ENCODE measurements around the gene SYT7.
"Not testable (repeated sequence)": the region's sequence is repeated elsewhere in the genome, so short reads cannot be mapped to it uniquely, and the experiment has no call there.

SYT7 gene

DNA sequence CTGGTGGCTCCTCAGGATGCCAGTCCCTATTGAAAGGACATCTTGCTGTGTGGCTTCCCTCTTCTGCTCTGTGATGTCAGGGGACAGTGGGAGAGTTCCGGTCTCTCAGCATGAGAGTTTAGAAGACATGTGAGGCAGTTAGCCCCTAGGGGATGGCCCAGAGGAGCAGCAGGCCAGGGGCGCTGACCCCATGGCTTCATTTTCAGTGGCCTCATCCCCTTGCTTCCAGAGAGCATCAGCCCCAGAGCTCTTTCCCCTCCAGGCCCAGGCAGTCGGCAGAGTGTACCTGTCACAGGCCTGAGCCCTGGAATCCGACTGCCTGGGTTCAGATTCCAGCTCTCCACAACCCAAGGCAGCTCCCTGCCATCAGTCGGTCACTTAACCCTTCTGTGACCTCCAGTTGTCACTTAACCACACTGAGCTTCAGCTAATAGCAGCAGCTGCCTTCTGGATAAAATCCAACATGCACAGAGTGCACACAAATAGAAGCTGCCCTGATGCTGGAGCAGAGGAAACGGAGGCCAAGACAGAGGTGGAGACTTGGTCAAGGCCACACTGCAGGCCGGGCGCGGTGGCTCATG, 86.4 kb downstream of the SYT7 start:
- no peak for DNase-seq

DNA sequence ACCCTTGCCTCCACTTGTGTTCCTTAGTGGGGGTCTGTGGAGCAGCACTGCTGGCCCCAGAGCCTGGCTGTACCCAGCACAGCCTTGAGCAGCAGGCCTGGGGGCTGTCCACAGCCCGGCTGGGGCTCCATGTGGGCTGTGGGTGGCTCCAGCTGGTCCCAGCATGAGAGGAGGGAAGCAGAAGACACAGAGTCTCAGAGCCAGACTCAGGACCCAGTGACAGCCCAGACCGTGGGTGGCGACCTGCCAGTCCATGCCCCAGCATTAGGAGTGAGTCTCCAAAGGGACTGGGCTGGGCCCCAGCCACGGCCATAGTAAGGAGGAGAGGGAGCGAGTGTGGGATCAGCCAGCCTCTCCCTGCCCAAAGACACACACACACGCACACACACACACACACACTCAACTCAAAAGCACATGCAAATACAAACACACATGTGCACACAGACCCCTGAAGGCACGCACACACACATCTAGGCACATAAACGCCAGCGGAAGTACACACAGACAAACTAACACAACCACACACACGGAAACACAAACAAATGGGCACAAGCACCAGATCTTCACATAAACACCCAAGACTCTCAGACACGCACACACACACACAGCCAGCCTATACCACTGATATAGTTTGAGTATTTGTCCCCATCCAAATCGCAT, 89.0 kb downstream of the SYT7 start:
- no peak for DNase-seq

DNA sequence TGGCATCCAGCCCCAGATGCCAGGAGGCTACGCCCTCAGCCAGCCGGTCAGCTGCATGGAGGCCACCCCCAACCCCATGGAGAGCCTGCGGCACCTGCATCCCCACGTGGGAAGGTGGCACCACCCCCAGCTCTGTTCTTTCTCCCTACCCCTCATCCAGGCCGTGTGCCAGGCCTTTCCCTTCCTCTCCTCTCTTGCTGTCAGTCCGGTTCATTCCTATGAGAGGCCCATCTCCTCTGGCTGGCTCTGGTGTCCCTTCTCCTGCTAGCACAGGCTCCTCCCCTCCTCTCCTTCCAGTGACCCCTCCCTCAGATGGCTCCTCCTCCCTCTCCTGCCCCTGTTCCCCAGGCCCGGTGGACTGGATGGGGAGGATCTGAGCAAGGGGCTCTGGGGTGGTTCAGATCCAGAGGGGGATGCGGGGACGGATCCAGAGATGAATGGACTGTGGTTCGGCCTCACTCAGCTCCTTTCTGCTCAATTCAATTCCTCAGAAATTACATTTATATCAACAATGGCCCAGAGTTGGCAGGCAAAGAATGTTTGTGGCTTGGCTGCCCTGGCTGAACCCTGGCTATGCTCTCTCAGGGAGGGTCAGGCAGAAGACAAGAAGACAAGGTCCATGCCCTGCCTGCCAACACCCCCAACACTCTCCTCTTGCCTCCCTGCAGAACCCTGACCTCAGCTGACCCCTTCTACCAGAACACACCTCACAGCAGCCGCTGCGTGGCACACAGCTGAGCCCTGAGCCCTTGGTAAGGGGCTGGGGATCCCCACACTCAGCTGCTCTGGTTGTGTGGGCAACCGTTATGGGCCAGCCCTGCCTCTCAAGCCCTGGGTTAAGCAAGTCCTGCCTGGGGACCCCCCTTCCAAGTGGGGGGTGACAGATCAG, 90.8 kb downstream of the SYT7 start:
- no peak for DNase-seq

DNA sequence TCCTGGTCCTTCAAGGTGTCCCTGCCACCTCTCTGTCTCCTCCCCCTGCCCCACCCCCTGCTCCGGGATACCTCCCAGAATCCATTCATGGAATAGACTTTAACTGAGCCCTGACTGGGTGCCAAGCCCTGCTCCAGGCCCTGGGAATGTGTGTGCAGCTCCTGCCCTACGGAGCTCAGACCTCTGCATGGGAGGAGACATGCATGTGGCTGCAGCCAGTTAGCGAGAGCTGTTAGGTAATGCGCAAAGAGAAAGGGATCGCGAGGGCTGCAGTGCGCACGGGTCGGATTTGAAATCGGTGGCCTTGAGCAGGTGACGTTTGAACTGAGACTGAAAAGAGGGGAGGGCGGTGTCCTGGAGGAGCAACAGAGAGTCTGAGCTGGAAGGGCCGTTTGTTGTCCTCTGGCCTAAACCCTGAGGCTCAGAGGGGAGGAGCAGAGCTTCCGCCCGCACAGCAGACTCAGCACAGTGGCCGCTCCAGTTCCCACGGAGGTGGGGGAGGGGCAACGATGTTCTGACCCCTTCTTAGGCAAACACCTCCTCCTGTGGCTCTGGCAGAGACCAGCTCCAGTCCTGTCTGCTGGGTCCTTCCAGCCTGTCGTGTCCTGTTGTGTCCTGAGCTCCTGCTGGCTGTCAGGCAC, 92.1 kb downstream of the SYT7 start:
- no peak for DNase-seq

DNA sequence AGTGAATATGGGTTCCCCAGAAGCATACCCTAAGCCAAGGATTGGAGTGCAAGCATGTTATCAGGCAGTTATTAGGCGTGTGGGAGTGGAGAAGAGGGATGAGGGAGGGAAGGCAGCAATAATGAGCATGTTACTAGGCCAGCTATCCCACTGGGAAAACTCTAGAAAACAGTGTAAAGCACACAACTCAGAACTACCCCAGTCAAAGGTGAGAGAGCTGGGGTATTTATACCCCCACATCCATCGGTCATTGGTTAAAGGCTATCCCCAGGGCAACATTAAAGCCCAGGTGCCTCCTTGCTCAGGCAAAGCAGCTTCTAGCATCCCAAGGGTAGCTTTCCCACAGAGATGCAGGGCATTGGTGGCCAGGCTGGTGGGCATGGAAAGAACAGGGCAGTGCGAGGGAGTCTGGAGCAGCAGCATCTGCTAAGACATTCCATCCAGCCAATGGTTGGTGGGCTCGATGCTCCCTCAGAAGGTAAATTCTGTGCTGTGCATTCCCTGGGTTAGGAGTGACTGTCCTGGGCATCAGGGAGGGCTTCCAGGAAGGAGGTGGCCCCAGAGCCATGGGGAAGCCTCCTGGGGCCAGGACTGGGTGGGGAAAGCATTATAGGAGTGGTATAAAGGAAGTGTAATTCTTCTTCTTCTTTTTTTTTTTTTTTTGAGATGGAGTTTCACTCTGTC, 93.4 kb downstream of the SYT7 start:
- no peak for DNase-seq

DNA sequence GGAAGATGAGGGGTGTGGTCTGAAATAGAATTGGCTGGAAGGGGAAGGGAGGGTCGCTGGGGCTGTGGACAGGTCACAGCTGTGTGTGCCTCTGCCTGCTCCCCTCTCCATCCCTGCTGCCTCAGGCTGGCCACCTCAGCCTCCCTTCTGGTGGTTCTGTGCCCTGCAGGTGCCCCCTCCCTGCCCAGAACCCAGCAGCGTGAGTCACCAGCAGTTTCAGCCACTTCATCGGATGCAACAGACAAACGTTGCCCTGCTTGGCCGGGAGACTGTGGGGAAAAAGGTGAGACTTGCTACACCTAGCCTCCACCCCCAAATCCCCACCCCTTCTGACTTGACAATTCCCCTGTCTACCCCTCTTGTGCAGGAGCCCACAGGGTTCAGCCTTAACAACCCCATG, 94.1 kb downstream of the SYT7 start:
- DNase-seq = no peak

DNA sequence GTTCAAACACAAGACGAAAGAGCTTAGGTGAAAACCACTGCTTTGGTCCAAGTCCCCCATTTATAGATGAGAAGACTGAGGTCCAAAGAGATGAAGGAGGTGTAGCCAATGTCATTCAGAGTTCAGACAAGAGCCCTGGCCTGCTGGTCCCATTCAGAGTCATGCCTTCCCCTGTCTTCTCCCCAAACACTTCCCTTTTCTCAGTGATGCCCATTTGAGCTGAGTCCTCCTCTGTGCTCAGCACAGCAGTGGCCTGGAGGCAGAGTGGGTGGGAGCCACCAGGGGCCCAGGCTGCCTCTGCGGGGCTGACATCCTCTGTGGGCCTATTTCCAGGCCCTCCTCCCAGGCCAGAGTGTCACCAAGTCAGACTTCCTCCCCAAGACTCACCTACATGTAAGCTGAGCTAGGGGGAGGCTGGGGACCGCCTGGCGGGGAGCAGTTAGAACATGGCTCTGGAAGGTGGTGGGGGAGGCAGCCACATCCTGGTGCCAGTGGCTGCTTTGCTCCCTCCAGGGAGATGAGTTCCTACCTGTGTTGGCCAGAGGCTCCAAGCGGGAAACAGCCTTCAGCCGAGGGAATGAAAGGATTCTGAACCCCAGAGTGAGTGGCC, 94.8 kb downstream of the SYT7 start:
- no peak for DNase-seq

DNA sequence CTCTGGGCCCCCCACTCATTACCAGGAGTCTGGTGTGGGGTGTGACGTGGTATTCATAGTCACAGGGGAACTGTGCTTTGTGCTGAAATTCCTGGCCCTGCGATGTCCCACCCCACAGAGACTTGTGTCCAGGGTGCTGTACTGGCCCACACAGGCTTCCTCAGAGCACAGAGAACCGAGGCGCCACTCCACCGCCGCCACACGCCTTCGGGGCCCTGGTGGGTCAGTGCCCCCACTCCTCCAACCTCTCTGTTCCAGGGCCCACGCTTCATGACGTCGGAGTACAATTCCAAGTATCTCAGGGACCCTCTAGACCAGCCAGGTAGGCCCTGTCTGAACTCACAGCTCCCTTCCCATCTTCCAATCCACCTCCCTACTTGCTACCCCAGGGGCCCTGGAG, 95.8 kb downstream of the SYT7 start:
- no peak for DNase-seq

DNA sequence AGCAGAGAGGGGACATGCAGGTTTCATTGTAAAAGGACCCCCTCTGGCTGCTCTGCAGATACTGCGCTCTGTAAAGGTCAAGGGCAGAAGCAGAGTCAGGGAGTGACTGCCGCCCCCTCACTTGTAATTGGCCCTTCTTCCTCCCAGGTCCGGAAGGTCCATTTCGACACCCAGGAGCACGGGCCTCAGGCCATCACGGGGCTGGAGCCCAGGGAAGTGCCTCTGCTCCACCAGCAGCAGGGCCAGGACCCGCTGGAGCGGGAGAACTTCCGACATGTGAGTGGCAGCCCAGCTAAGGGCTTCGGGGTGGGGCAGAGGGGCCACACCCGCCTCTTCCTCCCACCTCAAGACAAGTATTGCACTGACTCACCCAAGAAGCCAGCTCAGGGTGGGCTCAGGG, 96.3 kb downstream of the SYT7 start:
- DNase-seq = no peak

DNA sequence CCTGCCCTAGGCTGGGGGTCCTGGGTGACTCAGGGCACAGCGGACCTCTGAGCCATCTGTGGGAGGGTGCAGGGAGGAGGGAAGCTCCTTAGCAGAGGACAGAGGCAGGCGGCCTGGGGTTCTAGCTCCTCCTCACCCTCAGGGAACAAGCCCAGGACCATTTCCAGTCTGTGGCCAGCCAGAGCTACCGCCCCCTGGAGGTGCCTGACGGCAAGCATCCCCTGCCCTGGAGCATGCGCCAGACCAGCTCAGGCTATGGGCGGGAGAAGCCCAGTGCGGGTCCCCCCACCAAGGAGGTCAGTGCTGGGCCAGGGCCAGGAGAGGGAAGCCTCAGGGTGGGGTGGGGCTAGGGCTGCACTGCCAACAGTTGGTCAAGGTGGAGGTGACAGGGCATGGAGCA, 98.4 kb downstream of the SYT7 start:
- DNase-seq = no peak

DNA sequence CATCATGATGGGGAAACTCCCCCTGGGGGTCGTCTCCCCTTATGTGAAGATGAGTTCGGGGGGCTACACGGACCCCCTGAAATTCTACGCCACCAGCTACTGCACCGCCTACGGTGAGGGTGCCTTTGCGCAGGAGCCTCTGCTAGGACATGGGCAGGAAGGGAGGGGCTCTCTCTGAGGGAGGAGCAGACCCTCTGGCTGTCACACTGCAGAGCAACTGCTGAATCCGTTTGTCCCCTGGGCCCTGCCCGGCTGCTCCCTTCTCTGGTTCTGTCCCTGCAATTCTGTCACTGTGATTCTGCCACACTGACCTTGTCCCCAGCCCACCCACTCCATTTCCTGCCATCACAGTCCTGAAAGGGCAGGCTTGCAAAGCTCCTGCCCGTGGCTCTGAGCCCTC, 99.1 kb downstream of the SYT7 start:
- no peak for DNase-seq

DNA sequence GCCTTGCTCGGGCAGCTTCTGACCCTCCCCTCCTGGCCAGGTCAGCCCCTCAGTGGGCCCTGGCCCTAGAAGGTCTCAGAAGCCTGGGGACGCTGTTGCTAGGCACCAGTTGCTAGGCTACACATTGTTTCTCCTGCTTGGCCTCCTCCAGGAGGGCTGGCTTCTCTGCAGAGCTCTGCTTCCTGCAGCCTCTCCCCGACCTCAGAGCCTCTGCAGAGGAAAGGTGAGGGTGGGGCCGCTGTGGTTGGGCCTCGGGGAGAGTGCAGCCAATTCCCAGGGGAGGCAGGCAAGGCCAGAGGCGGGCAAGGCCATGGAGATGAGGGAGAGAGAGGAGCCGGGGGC, 99.9 kb downstream of the SYT7 start:
- no peak for DNase-seq

DNA sequence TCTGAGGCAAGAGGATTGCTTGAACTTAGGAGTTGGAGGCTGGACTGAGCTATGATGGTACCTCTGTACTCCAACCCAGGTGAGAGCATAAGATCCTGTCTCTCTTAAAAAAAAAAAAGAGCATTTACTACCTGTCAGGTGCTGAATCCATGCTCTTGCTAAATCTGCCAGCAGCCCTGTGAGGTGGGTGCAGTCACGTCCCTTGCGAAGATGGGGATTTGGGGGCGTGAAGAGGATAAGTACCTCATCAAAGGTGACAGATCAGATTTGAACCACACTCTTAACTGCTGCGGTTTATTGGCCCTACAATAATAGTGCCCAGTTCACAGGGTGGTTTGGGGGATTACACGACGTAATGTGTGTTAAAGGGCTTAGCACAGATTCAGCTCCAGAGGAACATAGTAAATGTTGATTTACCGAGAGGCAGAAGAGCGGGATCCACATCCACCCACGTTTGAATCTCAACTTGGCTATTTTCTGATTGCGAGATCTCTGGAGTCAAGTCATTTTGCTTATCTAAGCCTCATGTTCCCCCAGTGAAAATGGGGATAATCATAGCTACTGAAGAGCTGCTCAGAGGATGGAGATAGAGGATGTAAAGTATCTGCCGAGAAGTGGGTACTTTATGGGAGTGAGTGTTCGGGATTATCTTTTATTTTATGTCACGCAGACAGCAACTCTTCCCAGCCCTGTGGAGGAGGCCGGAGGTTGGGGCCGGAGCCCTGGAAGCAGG, 100.4 kb downstream of the SYT7 start:
- no peak for DNase-seq

DNA sequence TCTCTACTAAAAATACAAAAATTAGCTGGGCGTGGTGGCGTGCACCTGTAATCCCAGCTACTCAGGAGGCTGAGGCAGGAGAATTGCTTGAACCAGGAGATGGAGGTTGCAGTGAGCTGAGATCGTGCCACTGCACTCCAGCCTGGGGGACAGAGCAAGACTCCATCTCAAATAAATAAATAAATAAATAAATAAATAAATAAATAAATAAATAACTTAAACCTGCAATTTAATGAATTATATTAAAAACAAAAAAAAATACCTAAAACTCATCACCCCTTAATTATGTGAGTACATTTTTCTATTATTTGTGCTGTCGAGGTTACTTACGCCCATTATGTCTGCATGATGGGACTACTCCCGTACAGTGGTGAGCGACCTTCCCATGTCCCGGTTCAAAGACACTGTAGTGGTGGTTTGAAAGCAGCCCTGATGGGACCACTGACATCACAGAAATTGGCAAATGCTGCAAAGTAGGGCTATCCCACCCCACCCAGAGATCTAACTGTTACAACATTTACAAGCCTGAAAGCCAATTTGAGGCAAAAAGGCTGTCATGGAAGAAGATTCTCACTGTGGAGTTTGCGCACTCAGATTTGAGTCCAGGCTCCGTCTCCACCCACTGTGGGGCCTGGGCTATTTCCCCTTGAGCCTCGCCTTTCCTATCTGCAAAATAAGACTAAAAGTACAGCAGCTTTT, 101.4 kb downstream of the SYT7 start:
- DNase-seq = not testable (repeated sequence)

DNA sequence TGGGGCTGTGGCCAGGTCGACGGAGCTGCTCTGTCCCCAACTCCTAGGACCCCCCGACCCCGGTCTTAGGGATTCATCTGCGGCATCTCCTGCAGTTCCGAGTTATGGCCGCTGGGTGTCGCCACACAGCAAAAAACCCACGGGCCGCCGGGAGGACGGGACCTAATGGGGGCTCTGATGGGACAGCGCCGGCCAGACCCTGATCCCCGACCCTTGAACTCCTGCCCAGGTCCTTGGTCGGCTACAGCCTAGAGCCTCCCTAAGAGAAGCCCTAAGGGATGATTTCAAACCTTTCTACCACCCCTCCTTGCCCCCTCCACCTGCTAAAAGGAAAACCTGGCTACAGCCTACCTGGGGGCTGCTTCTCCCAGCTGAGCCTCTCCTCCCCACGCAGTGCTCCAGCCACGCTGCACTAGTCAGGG, 103.1 kb downstream of the SYT7 start:
- DNase-seq = no peak

DNA sequence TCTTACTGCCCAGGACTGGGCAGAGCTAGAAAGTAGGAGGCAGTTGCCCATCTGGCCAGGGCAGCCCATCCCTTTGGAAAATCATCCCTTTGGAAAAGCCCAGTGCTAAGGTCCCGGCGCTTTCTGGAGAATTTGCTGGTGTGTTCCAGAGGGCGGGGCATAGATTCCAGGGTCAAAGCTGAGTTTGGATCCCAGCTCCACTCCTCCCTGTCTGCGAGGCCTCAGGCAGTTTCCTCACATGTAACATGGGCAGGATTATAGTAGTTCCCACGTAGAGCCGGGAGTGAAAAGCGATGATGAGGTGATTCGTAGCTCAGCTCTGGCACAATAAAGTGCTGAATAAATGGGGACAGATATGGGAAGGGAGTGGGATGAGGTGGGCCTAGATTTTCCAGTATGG, 103.8 kb downstream of the SYT7 start:
- DNase-seq = no peak

DNA sequence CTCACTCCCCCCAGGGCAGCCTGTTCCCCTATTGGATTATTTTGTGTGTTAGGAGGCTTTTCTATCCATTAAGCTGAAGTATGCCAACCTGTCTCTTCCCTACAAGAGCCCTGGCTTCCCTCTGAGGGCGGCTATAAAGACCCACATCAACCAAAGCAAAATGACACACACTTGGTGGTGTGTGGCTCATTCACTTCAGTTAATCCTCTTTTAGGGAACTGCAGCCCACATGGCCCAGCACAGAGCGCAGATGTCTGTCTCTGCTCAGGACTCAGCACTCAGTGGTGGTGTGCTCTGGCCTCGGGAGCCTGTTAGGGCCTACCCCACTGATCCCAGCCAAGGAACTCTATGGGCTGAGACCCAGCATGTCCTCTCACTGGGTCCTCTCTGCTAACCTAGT, 104.5 kb downstream of the SYT7 start:
- no peak for DNase-seq

DNA sequence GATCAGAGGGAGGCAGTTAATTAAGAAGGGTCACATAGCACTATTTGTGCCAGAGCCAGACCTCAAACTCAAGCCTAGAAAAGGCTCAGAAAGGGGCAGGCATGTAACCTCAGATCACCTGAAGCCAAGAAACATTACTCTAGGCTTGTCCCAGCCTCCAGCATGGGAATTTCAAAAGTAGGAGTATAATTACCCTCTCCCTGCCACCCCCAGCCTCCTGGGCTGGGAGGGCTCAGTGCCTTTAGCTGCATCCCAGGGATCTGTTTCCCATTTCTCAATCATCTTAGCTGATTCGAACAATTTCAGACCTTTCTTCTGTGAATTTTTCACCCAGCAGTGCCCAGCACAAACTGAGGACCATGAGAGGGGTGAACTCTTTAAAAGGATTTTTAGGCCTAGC, 105.4 kb downstream of the SYT7 start:
- no peak for DNase-seq

DNA sequence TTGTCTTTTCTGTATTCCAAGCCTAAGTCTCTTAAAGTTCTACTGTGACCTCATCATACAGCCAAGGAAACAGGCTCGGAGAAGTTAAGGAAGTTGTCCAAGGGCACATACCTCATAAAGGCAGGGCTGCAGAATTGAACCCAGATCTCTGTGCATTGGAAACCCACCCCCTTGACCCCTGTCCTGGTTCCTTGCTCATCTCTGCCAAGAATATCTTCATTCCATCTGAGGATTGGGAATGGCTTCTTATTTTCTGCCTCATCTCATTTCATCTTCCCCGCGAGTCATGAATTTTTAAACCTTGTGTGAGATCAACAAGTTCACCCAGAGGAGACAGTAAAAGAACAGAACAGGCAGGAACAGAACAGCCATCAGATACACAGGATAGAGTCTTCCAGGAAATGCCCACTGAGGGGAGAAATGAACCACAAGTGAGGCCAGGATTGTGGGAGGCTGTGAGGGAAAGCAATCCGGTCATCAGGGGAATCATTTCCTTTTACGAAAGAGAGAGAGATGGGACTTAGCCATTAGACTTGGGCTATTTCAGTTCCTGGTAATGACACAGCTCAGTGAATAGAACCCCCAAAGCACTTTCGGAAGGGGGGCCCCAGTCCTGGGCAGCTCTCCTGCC, 106.7 kb downstream of the SYT7 start:
- no peak for DNase-seq

DNA sequence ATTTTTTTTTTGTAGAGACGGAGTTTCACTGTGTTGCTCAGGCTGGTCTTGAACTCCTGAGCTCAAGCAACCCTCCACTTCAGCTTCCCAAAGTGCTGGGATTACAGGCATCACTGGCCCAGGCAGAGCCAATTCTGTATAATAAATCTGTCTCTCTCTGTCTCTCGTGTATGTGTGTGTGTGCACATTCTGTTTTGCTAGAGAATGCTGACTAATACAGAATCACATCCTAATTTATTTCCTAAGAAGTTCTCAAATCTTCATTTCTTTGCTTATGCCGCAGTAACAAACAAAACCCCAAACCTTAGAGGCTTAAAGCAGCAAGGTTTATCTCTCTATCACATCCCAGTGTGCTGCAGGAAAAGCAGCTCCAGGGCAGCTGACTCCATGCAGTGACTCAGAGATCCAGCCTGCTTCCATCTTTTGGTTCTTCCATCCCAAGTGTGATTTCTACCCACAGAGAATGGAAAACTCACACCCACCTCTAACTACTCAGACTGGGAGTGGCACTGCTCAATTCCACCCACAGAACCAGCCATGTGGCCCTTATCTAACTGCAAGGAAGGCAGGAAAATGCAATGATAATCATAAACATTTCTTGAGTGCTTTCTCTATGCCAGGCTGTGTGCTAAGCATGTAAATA, 107.4 kb downstream of the SYT7 start:
- no peak for DNase-seq

All from fibroblast of skin of right quadriceps (primary cell).